NCI-H1436 treated with DMSO at 0.1 percent for 48 hours (cell line): ENCODE data around the gene FLNC.

Source experiments
- DNase-seq: peaks from one replicate; lab custom pipeline; 2025; lab: John Stamatoyannopoulos, UW

FLNC gene

GRCh38 chr7:128830231-128831177 lies at the start of gene FLNC:
Gene FLNC (plus strand): TSS chr7:128830406. CDS start chr7:128830638, 232 bp downstream.
- DNase-seq = no peak

GRCh38 chr7:128781126-128781525 lies 49.1 kb upstream of the FLNC start:
- DNase-seq = no peak

GRCh38 chr7:128781851-128782250 lies 48.4 kb upstream of the FLNC start:
- no peak for DNase-seq

- no peak for DNase-seq
These were observed 46.9 kb upstream of the FLNC start for GRCh38 chr7:128783143-128783861.

- DNase-seq = no peak
These were observed 44.5 kb upstream of the FLNC start for GRCh38 chr7:128785738-128786137.

- DNase-seq = no peak
These were observed 41.5 kb upstream of the FLNC start for GRCh38 chr7:128788446-128789412.

GRCh38 chr7:128790315-128791041 lies 39.7 kb upstream of the FLNC start:
- no peak for DNase-seq

- no peak for DNase-seq
These were observed 38.9 kb upstream of the FLNC start, which contains the start of gene CCDC136 for GRCh38 chr7:128791121-128791971. Gene CCDC136 (plus strand): TSS chr7:128791968. CDS start chr7:128792412, 444 bp downstream.

GRCh38 chr7:128791972-128792327 lies 38.3 kb upstream of the FLNC start:
- DNase-seq = no peak

GRCh38 chr7:128792471-128793180 lies 37.6 kb upstream of the FLNC start:
- no peak for DNase-seq

- no peak for DNase-seq
These were observed 37.0 kb upstream of the FLNC start for GRCh38 chr7:128793181-128793547.

- DNase-seq = no peak
These were observed 36.2 kb upstream of the FLNC start for GRCh38 chr7:128794020-128794419.

- no peak for DNase-seq
These were observed 35.8 kb upstream of the FLNC start for GRCh38 chr7:128794436-128794835.

- DNase-seq = no peak
These were observed 35.1 kb upstream of the FLNC start for GRCh38 chr7:128795129-128795528.

GRCh38 chr7:128796327-128796726 lies 33.9 kb upstream of the FLNC start:
- no peak for DNase-seq

- no peak for DNase-seq
These were observed 30.8 kb upstream of the FLNC start for GRCh38 chr7:128799451-128799850.

GRCh38 chr7:128800567-128800966 lies 29.6 kb upstream of the FLNC start:
- no peak for DNase-seq

- no peak for DNase-seq
These were observed 29.2 kb upstream of the FLNC start for GRCh38 chr7:128801003-128801402.

GRCh38 chr7:128801667-128802418 lies 28.4 kb upstream of the FLNC start:
- DNase-seq = no peak
